HCEC 1CT (cell line): ENCODE results near the gene TBCK.
A peak's percentile ranks its signal among the peaks of the same experiment; 100 is the strongest.
"Not testable (repeated sequence)": the region's sequence is repeated elsewhere in the genome, so short reads cannot be mapped to it uniquely, and the experiment has no call there.

Experiments
- DNase-seq: peaks from one replicate; pipeline ENCODE4 v3.0.0-alpha.2; 2017

The TBCK gene

DNA sequence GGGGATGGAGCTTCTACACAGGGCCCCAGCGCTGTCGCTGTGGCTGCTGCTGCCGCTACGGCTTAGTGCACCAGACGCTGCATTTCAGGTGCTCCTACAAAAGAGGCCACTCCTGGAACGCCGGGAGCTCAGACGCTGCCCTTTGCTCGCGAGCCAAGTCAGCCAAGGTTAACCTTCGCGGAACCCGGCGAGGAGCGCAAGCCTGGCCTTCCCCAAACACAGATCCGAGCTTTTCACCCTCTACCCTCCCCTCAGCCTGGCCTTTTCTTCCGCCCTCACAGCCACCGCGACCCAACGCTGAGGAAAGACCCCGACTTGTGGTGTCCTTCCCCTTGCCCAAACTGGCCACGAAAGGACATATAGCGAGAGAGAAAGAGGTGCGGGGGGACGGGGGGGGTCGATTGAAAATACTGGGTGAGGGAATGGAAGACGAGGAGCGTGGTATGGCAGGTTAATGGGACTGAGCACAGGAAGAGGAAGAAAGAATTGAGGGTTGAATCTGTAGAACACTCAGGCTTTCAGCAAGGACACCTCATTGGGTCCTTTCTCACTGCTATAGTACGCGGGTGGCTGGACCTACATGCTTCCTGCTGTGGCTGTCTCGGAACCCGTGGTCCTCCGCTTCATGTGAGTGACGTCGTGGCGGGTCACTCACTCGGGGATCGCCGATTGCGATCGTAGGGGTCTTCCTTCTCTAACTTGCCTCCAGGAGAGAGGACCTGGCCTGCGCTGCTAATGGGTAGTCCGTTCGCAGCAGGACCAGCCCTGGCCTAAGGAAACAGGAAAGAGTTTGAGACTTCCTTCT is at the start of gene TBCK, which contains the start of gene AIMP1:
Gene TBCK (minus strand): TSS at position 242 of the 805 bp plus-strand sequence. CDS start 7,249 bp downstream, outside the sequence.
Gene AIMP1 (plus strand): TSS at position 583 of the 805 bp plus-strand sequence. CDS start 8,460 bp downstream, outside the sequence.
- DNase-seq, result peak; percentile 76

DNA sequence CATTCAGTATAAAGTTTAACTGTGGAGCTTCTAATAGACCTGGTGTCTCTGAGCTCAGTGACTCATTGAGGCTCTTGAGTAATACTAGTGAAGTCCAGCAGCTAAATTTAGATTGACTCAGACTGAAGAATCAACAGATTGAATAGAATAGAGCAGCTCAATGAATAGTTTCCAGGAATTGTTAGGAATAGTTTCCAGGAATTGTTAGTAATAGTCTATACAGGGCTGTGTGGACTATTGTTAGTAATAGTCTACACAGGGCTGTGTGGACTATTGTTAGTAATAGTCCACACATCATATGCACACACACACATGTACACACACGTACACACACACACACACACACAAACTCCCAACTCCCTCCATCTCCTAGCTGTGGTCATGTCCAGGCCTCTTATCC is 49.6 kb upstream of the TBCK start:
- peak; percentile 87 for DNase-seq

GRCh38 chr4:106364282-106364681 is 48.3 kb upstream of the TBCK start:
- DNase-seq, result no peak

DNA sequence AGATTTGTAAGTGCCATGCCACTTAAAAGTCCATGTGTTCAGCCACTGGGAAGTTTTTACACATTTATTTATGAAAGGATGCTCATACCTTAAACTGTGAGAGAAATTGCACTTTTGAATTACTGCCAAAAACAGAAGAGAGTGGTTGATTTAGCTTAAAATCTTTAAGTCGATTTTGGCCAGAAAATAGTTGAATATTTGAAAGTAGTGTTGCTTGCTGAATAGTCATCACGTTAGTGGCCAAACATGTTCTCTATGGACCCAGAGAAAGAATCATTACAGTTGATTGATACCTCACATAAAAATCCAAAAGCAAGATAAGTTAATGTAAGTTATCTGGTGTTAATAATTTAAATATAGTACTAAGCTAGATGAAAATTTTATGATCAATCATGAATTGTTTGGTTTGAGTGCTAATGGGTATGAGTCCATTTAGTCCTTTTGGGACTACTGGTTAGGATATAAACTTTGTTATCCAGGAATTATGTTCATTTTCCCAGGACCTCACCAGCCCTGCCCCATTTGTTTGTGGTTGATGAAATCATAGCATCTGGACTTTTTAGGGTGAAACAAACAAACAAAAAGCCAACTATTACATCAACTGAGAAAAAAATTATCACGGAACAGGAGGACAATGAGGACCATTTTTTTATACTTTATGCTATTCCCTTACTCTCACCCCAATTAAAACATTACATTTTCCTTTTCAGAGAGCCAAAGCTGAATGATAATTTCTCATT is 46.2 kb upstream of the TBCK start:
- no peak for DNase-seq

DNA sequence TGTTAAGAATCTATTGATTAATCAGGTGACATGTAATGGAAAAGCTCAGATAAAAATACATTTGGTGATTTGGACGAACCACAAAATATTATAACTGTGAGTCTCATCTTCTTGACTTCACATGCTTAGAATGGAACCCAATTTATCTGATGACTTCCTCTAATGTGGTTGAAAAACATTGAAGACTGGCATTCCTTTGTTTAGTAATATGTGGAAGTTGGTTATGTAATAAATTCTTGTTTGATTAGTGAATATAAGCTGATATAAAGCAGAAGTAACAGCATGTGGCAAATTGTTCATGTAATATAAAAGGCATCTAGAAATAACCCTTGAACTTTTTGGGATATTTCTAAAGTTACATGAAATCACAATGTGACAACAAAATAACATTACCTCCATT is 42.9 kb upstream of the TBCK start:
- peak; percentile 78 for DNase-seq

DNA sequence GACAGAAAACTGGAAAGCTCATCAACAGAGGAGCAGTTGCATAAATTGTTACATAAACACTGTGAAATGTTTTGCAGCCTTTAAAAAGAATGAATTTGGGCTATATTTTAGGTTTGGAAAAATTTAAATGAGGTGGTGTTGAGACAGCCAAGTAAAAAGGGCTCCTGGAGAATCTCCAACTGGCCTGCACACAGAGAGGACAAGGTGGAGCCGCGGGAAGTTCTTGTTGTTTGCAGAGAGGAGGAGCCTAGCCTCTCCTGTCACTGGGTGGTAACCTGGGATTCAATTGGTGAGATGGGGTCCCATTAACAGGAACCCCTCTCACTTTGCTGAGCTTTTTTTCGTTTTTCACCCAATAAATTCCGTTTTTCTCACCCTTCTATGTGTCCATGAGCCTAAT is 39.2 kb upstream of the TBCK start:
- DNase-seq, result no peak

DNA sequence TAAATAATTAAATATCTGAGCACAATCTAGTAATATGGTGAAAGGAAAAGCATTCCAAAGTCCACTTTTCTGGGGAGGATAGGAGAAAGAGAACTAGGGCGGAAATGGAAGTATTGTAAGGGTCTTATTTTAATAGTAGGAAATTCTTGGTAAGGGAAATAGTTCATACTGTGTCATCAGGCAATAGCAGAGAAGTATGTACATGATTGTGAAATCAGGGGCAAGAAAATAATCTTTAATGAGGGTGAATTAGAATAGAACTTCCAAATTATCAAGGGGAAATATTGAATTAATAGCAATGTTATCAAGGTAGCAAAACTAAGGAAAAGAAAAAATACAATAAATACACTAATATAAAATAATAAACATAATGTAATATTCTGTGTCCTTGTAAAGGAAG is 37.8 kb upstream of the TBCK start:
- no peak for DNase-seq

DNA sequence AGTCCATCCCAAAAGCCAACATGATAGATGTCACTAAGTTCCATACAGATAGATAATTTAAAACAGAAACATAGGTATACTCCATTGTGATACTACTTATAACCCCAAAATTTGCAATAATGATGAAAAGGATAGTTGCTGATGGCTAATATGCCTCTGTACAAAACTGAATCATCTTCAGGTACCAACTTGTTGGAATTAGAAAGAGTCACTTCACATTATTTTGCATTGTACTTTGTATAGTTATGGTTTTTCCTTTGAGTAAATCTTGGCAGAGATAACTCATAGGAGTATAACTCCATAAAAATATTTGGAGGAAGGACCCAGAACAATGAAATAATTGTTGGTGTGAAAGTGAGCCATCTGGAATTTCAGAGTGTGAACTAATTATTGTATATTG is 35.0 kb upstream of the TBCK start:
- no peak for DNase-seq

GRCh38 chr4:106347167-106347566 is 31.2 kb upstream of the TBCK start:
- DNase-seq, result no peak

GRCh38 chr4:106344647-106344970 is 28.6 kb upstream of the TBCK start:
- peak; percentile 18 for DNase-seq

- no peak for DNase-seq
Observed at GRCh38 chr4:106343865-106344646, 28.0 kb upstream of the TBCK start.

GRCh38 chr4:106340774-106341173 is 24.8 kb upstream of the TBCK start:
- DNase-seq, result no peak

GRCh38 chr4:106339431-106339830 is 23.4 kb upstream of the TBCK start:
- no peak for DNase-seq

GRCh38 chr4:106338671-106339070 is 22.7 kb upstream of the TBCK start:
- no peak for DNase-seq

GRCh38 chr4:106337916-106338315 is 21.9 kb upstream of the TBCK start:
- no peak for DNase-seq

DNA sequence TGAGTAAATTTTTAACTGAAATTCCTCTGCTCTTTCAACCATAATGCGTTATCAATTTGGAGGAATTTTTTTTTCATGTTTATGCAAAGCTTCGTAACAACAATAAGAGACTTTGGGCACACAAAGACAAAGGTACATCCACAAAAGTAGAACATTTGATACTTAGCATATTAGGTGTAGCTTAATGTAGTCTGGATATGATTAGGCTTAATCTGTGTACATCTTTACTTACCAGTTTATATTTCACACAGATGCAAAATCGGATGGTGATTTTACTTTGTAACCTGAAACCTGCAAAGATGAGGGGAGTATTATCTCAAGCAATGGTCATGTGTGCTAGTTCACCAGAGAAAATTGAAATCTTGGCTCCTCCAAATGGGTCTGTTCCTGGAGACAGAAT is 20.6 kb upstream of the TBCK start:
- DNase-seq, result no peak

- no peak for DNase-seq
Observed at GRCh38 chr4:106334741-106335470, 18.9 kb upstream of the TBCK start.

GRCh38 chr4:106333186-106333585 is 17.2 kb upstream of the TBCK start:
- DNase-seq, result no peak

DNA sequence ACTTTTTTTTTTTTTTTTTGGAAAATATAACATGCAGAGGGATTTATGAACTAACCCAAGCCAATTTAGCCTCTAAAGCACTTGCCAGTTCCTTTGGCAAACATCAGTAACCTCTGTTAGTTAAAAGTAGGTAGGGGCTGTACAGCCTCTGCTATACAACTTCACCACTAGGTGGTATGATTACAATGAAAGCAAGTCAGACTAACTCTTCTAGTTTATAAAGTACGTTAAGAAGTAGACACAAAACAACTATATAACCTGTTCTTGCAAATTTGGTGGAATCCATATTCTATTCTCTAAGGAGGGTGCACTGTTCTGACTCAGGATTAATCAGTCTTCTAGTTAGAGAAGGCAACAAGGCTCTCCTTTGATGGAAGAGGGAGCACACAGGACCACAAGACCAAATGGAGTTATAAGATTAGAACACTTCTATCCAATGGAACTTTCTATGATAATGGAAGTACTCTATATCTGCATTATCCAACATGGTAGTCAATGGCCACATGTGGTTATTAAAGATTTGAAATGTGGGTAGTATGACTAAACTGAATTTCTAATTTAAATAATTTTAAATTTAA is 13.1 kb upstream of the TBCK start:
- peak; percentile 38 for DNase-seq

DNA sequence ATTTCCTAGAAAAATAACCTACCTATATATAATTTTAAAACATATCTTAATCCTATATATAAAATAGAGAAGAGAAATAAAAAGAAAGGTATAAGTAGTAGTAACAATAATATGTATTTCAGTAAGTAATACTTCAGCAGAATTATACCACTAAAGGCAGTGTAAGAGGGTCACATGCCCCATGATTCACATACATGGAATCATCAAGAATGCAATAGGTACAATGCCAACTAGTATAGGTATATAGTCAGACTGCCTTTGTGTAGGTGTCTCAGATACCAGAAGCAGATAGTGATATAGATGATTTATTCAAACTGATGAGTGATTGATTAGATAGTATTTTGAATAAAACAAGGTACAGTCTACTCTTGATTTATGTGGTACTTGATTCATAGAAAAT is 9.8 kb upstream of the TBCK start:
- no peak for DNase-seq

DNA sequence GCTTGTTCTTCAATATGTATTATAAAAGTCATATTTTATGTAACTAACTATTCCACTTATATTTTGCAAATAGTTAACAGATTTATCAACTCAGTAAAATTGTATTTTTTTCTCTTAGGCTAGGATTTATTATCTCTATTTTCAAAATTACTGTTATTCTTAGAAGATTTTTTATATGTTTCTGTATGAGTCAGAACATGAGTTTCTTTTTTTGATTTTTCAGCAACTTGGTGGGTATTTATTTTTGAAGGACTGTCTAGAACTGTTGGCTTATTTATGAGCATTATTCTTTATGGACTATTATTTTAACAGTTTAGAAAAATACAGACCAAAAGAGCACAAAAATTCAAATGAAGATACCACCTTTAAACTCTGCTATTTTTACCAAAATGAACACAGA is 7.1 kb upstream of the TBCK start:
- no peak for DNase-seq

DNA sequence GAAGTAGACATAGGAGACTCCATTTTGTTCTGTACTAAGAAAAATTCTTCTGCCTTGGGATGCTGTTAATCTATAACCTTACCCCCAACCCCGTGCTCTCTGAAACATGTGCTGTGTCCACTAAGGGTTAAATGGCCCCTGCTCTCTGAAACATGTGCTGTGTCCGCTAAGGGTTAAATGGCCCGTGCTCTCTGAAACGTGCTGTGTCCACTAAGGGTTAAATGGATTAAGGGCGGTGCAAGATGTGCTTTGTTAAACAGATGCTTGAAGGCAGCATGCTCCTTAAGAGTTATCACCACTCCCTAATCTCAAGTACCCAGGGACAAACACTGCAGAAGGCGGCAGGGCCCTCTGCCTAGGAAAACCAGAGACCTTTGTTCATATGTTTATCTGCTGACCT is 5.8 kb upstream of the TBCK start:
- DNase-seq, result not testable (repeated sequence)
